NCI-H2171 treated with DMSO at 0.1 percent for 48 hours (cell line): Measurements from ENCODE around the gene GPC1.

Experiments used
- DNase-seq: peaks from one replicate; lab custom pipeline; 2025; lab: John Stamatoyannopoulos, UW

Gene GPC1

DNA sequence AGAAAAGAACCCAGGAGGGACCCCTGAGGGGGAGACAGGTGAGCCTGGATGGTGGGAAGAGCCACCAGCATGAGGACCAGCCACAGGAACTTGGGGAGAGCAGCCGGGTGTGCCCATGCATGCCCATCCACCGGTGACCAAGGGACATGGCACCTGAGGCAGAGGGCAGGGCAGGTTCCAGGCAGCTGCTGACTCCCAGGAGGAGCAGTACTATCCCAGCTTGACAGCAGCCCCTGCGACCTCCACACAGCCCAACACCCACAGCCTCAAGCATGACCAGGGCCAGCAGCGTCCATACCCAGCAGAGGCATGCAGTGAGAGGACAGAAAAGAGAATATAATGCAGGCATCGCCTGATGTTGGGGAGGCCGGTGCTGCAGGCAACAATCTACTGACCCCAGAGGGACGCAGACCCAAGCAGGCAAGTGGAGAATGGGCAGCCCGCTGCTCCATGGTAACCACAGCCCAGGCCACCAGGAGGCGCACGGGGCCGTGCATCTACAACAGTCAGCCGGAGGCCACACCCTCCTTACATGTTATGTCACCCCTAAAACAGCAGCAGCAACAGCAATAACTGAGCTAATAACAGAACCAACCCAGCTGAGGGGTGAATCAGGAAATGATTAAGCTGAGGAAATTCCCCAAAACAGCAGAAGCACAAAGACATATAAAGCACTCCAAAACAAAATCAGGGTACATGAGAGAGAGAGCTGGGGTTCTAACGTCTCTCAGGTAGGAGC, 78.3 kb downstream of the GPC1 start:
- DNase-seq = no peak

GRCh38 chr2:240514631-240515030, 79.2 kb downstream of the GPC1 start:
- DNase-seq = no peak

GRCh38 chr2:240517342-240517741, 81.9 kb downstream of the GPC1 start:
- DNase-seq = no peak
